Keratinocyte (primary cell): ENCODE data around the gene PDGFB. TPM values are rescaled to one million over a fixed set of nuclear protein-coding genes. Genes with fewer than 3 reads are reported as not detected.
A peak's percentile ranks its signal among the peaks of the same experiment; 100 is the strongest.

Experiments used
- DNase-seq: peaks from one replicate; pipeline ENCODE4 v3.0.0-alpha.2; 2011; ENCODE audit warnings: low read depth, missing footprints, low spot score
- FAIRE-seq: peaks from 2 replicates; lab custom pipeline; 2011; peaks lifted over from hg19 to GRCh38; lab: Jason Lieb, UNC
- H2AFZ ChIP-seq: 2 replicates; pipeline ENCODE4 v1.6.0; 2012; ENCODE audit warnings: low read length, control low read depth, inconsistent platforms; ENCODE audit not compliant: control insufficient read depth
- H3K27ac ChIP-seq: 2 replicates; pipeline ENCODE4 v1.5.1; 2011; ENCODE audit warnings: low read length; ENCODE audit not compliant: control insufficient read depth, insufficient read depth
- H3K27me3 ChIP-seq: 3 replicates; pipeline ENCODE4 v1.6.0; 2011; ENCODE audit warnings: low read length; ENCODE audit not compliant: control insufficient read depth, insufficient read depth; ENCODE audit errors: extremely low read depth
- H3K36me3 ChIP-seq, 2 experiments: 2 replicates in 1 of 2; 3 replicates in 1 of 2; pipeline ENCODE4 v1.5.1; 2011; ENCODE audit warnings: low read length in 2 of 2, mild to moderate bottlenecking in 1 of 2; ENCODE audit not compliant: control insufficient read depth in 2 of 2, insufficient read depth in 2 of 2; ENCODE audit errors: extremely low read depth in 1 of 2
- H3K4me1 ChIP-seq: 3 replicates; pipeline ENCODE4 v1.5.1; 2011; ENCODE audit warnings: low read length; ENCODE audit not compliant: control insufficient read depth, insufficient read depth; ENCODE audit errors: extremely low read depth
- H3K4me2 ChIP-seq: 3 replicates; pipeline ENCODE4 v1.6.0; 2011; ENCODE audit warnings: low read depth, low read length; ENCODE audit not compliant: control insufficient read depth, insufficient read depth; ENCODE audit errors: extremely low read depth
- H3K4me3 ChIP-seq, 3 experiments: fragments of 200-600 bp in 1 of 3; sonication (generic) in 1 of 3; 2 replicates in 2 of 3; 3 replicates in 1 of 3; pipeline ENCODE4 v1.5.1; 2011 to 2016; ENCODE audit warnings: low read length in 3 of 3, mild to moderate bottlenecking in 3 of 3, control low read depth in 2 of 3, inconsistent platforms in 1 of 3, low read depth in 1 of 3, mixed read lengths in 1 of 3, mixed run types in 1 of 3, moderate library complexity in 1 of 3; ENCODE audit not compliant: control insufficient read depth in 2 of 3, insufficient read depth in 2 of 3; ENCODE audit errors: extremely low read depth in 1 of 3
- H3K79me2 ChIP-seq: 2 replicates; pipeline ENCODE4 v1.6.0; 2012; ENCODE audit warnings: low read length; ENCODE audit not compliant: control insufficient read depth, insufficient read depth
- H3K9ac ChIP-seq: 3 replicates; pipeline ENCODE4 v1.6.0; 2011; ENCODE audit warnings: low read length; ENCODE audit not compliant: control insufficient read depth, insufficient read depth; ENCODE audit errors: extremely low read depth
- H3K9me1 ChIP-seq: 3 replicates; pipeline ENCODE4 v1.6.0; 2011; ENCODE audit warnings: low read length; ENCODE audit not compliant: control insufficient read depth, insufficient read depth; ENCODE audit errors: extremely low read depth
- H3K9me3 ChIP-seq: 2 replicates; pipeline ENCODE4 v1.5.1; 2012; ENCODE audit warnings: low read depth, low read length; ENCODE audit not compliant: control insufficient read depth
- H4K20me1 ChIP-seq: 3 replicates; pipeline ENCODE4 v1.6.0; 2011; ENCODE audit warnings: low read length; ENCODE audit not compliant: control insufficient read depth, insufficient read depth; ENCODE audit errors: extremely low read depth
- CTCF ChIP-seq, 3 experiments: IDR thresholded peaks in 1 of 3; conservative IDR thresholded peaks in 1 of 3; optimal IDR thresholded peaks in 1 of 3; 2 replicates in 2 of 3; 3 replicates in 1 of 3; pipeline versions ENCODE3 to v1.5.1; 2011; ENCODE audit warnings: low read length in 3 of 3, mild to moderate bottlenecking in 3 of 3, moderate library complexity in 2 of 3, control low read depth in 1 of 3, inconsistent platforms in 1 of 3; ENCODE audit not compliant: insufficient read depth in 2 of 3; ENCODE audit errors: extremely low read depth in 1 of 3
- EZH2 ChIP-seq: IDR thresholded peaks from one replicate; pipeline ENCODE4 v1.6.1; 2012; ENCODE audit warnings: inconsistent platforms, mild to moderate bottlenecking, low read length, moderate library complexity
- dilution Hi-C: fragments of 300-500 bp; cut with MboI; formaldehyde crosslinking; loops from one replicate; pipeline ENCODE4 v1.7.0; 2020; ENCODE audit warnings: low sequenced_read_pairs; ENCODE audit not compliant: extremely low pct_ligation_motif_present
- polyA plus RNA-seq, 5 experiments: library from polyadenylated mRNA; depleted of rRNA in 3 of 5; stranded (reverse) in 3 of 5; stranded (forward) in 1 of 5; unstranded in 1 of 5; fragments of >200 nt; gene quantifications; 1 replicate in 1 of 5; 2 replicates in 3 of 5; 3 replicates in 1 of 5; pipeline versions ENCODE4 v1.2.1 to v1.2.3, GENCODE V29; 2011 to 2012; ENCODE audit warnings: missing spikeins in 2 of 5, low read depth in 1 of 5, low replicate concordance in 1 of 5

PDGFB gene
- polyA plus RNA-seq, 1 donor (not counting 4 experiments of a cell fraction or from before 2014, with no cell fraction given) = 6.0 TPM

- no peaks in the 10 kb centered on the region for H3K36me3 ChIP-seq
- no peaks in the 10 kb centered on the region for H4K20me1 ChIP-seq
- H3K4me3 ChIP-seq = no peak overlapping the region
- H3K9me3 ChIP-seq = no peaks in the 10 kb centered on the region
- peak in 2 of 3 experiments; percentile 41 to 47 for TF ChIP-seq CTCF (optimal IDR thresholded peaks at IDR 0.05 in 1 of 3, IDR thresholded peaks at IDR 0.05 in 1 of 3, conservative IDR thresholded peaks at IDR 0.05 in 1 of 3; ENCODE audit: extremely low read depth in 1 of 3, insufficient read depth in 2 of 3, low read length in 3 of 3)
- no peak for TF ChIP-seq EZH2
- H3K27ac ChIP-seq = peak overlapping the region; percentile 92
- DNase-seq (no peak), FAIRE-seq (no peak)
- H3K4me2 ChIP-seq = no peak overlapping the region
- no peaks in the 10 kb centered on the region for H3K9me1 ChIP-seq
- no peaks in the 10 kb centered on the region for H3K27me3 ChIP-seq
- H3K9ac ChIP-seq = peak overlapping the region; percentile 72
- no peak overlapping the region for H2AFZ ChIP-seq
- H3K4me1 ChIP-seq = peaks cover 61% of the 10 kb centered on the region
- dilution Hi-C loops = no loop called here
- H3K79me2 ChIP-seq = no peaks in the 10 kb centered on the region
Measured at GRCh38 chr22:39291523-39291922, 46.7 kb upstream of the PDGFB start.

GRCh38 chr22:39290724-39291161 lies 46.0 kb upstream of the PDGFB start:
- Histone ChIP-seq H3K27me3 (no peaks in the 10 kb centered on the region), H3K27ac (peak overlapping the region; percentile 92), H3K9me3 (no peaks in the 10 kb centered on the region), H3K4me2 (peak overlapping the region; percentile 72), H3K9me1 (no peaks in the 10 kb centered on the region), H4K20me1 (no peaks in the 10 kb centered on the region), H3K36me3 (no peaks in the 10 kb centered on the region), H3K79me2 (no peaks in the 10 kb centered on the region), H3K4me1 (peaks cover 60% of the 10 kb centered on the region), H3K4me3 (no peak overlapping the region), H2AFZ (peak overlapping the region; percentile 36), H3K9ac (peak overlapping the region; percentile 72)
- DNase-seq (no peak), FAIRE-seq (no peak)
- TF ChIP-seq CTCF (optimal IDR thresholded peaks at IDR 0.05 in 1 of 3, IDR thresholded peaks at IDR 0.05 in 1 of 3, conservative IDR thresholded peaks at IDR 0.05 in 1 of 3; ENCODE audit: extremely low read depth in 1 of 3, insufficient read depth in 2 of 3, low read length in 3 of 3) (no peak), EZH2 (no peak)
- dilution Hi-C loops = no loop called here
